Activated T-cell treated with anti-CD3 and anti-CD28 coated beads, Interleukin-2, amount 50 U/mL, for 4 hours (primary cell): ENCODE measurements around the gene VAMP2. TPM values are rescaled to one million over a fixed set of nuclear protein-coding genes. Genes with fewer than 3 reads are reported as not detected.

ENCODE experiments used
- ATAC-seq, 2 donors: fragments of 200-7000 bp; cut with Tn5 transposase; one replicate each; pipeline ENCODE4 v1.10.0; 2021
- DNase-seq: peaks from one replicate; pipeline ENCODE4 v3.0.0-alpha.2; 2020
- H3K27me3 Mint-ChIP-seq: one replicate; pipeline ENCODE4 v1.8.0; 2021; ENCODE audit warnings: low read depth, mixed read lengths
- H3K36me3 Mint-ChIP-seq: one replicate; pipeline ENCODE4 v1.8.0; 2022; ENCODE audit warnings: mixed read lengths; ENCODE audit not compliant: insufficient read depth
- H3K4me1 Mint-ChIP-seq: one replicate; pipeline ENCODE4 v1.8.0; 2021; ENCODE audit warnings: low read depth, mixed read lengths
- H3K4me3 Mint-ChIP-seq: one replicate; pipeline ENCODE4 v1.8.0; 2021; ENCODE audit warnings: mild to moderate bottlenecking, moderate library complexity, mixed read lengths
- H3K9me3 Mint-ChIP-seq: one replicate; pipeline ENCODE4 v1.8.0; 2021; ENCODE audit warnings: mixed read lengths
- total RNA-seq, 3 donors: library from RNA; stranded (reverse); gene quantifications; one replicate each; pipeline ENCODE4 v1.2.1, GENCODE V29; 2021

Gene VAMP2
- total RNA-seq, 3 donors from 2014 or later: 49.6 to 67.5 (median 59.7) TPM

GRCh38 chr17:8146381-8147140, 16.2 kb downstream of the VAMP2 start:
- Mint-ChIP-seq H3K36me3 (peaks cover 34% of the 10 kb centered on the region), H3K9me3 (no peaks in the 10 kb centered on the region), H3K4me3 (no peak overlapping the region), H3K27me3 (no peaks in the 10 kb centered on the region), H3K4me1 (peaks cover 16% of the 10 kb centered on the region)
- DNase-seq (no peak), ATAC-seq (no peak)

GRCh38 chr17:8145811-8146210, 16.9 kb downstream of the VAMP2 start:
- Mint-ChIP-seq H3K27me3 (no peaks in the 10 kb centered on the region), H3K4me3 (no peak overlapping the region), H3K36me3 (peaks cover 38% of the 10 kb centered on the region), H3K9me3 (no peaks in the 10 kb centered on the region), H3K4me1 (peaks cover 11% of the 10 kb centered on the region)
- DNase-seq (no peak), ATAC-seq (no peak)

GRCh38 chr17:8144401-8145231, 18.1 kb downstream of the VAMP2 start:
- Mint-ChIP-seq H3K36me3 (peaks cover 34% of the 10 kb centered on the region), H3K27me3 (no peaks in the 10 kb centered on the region), H3K4me1 (peaks cover 3% of the 10 kb centered on the region), H3K9me3 (no peaks in the 10 kb centered on the region), H3K4me3 (no peak overlapping the region)
- ATAC-seq: no peak
- DNase-seq: no peak

GRCh38 chr17:8143581-8144400, 19.0 kb downstream of the VAMP2 start:
- Mint-ChIP-seq H3K4me1 (no peaks in the 10 kb centered on the region), H3K9me3 (no peaks in the 10 kb centered on the region), H3K27me3 (no peaks in the 10 kb centered on the region), H3K36me3 (peaks cover 31% of the 10 kb centered on the region), H3K4me3 (no peak overlapping the region)
- ATAC-seq (no peak), DNase-seq (no peak)

GRCh38 chr17:8142887-8143580, 19.7 kb downstream of the VAMP2 start:
- no peak for DNase-seq
- H3K27me3 Mint-ChIP-seq: no peaks in the 10 kb centered on the region
- H3K4me3 Mint-ChIP-seq: no peak overlapping the region
- H3K36me3 Mint-ChIP-seq: peaks cover 29% of the 10 kb centered on the region
- no peaks in the 10 kb centered on the region for H3K9me3 Mint-ChIP-seq
- no peak for ATAC-seq
- H3K4me1 Mint-ChIP-seq: no peaks in the 10 kb centered on the region

GRCh38 chr17:8142158-8142886, 20.4 kb downstream of the VAMP2 start:
- H3K4me1 Mint-ChIP-seq: no peaks in the 10 kb centered on the region
- ATAC-seq (no peak), DNase-seq (no peak)
- H3K27me3 Mint-ChIP-seq: no peaks in the 10 kb centered on the region
- H3K9me3 Mint-ChIP-seq: no peaks in the 10 kb centered on the region
- H3K36me3 Mint-ChIP-seq: peaks cover 26% of the 10 kb centered on the region
- H3K4me3 Mint-ChIP-seq: no peak overlapping the region

GRCh38 chr17:8141741-8142140, 21.0 kb downstream of the VAMP2 start:
- peaks cover under 1% of the 10 kb centered on the region for H3K4me1 Mint-ChIP-seq
- no peak overlapping the region for H3K4me3 Mint-ChIP-seq
- peaks cover 22% of the 10 kb centered on the region for H3K36me3 Mint-ChIP-seq
- H3K27me3 Mint-ChIP-seq: no peaks in the 10 kb centered on the region
- no peak for DNase-seq
- H3K9me3 Mint-ChIP-seq: no peaks in the 10 kb centered on the region
- no peak for ATAC-seq

GRCh38 chr17:8141045-8141444, 21.7 kb downstream of the VAMP2 start:
- no peak for ATAC-seq
- no peak overlapping the region for H3K4me3 Mint-ChIP-seq
- H3K36me3 Mint-ChIP-seq: peaks cover 18% of the 10 kb centered on the region

GRCh38 chr17:8140065-8141029, 22.4 kb downstream of the VAMP2 start:
- H3K27me3 Mint-ChIP-seq: no peaks in the 10 kb centered on the region
- no peak overlapping the region for H3K4me3 Mint-ChIP-seq
- no peak for ATAC-seq
- H3K9me3 Mint-ChIP-seq: no peaks in the 10 kb centered on the region
- H3K36me3 Mint-ChIP-seq: peaks cover 16% of the 10 kb centered on the region
- H3K4me1 Mint-ChIP-seq: peaks cover 2% of the 10 kb centered on the region
- DNase-seq: no peak

More at GRCh38 chr17:8141045-8141444, 21.7 kb downstream of the VAMP2 start:
- no peak for DNase-seq
- peaks cover 2% of the 10 kb centered on the region for H3K4me1 Mint-ChIP-seq
- H3K27me3 Mint-ChIP-seq: no peaks in the 10 kb centered on the region
- no peaks in the 10 kb centered on the region for H3K9me3 Mint-ChIP-seq

- H3K36me3 Mint-ChIP-seq: peaks cover 10% of the 10 kb centered on the region
- ATAC-seq: peak; percentile 93 to 95
- H3K27me3 Mint-ChIP-seq: no peaks in the 10 kb centered on the region
- H3K4me3 Mint-ChIP-seq: no peak overlapping the region
- H3K4me1 Mint-ChIP-seq: peaks cover 2% of the 10 kb centered on the region
- DNase-seq: peak; percentile 94
- H3K9me3 Mint-ChIP-seq: no peaks in the 10 kb centered on the region
Observed at GRCh38 chr17:8138672-8139371, 23.9 kb downstream of the VAMP2 start.

- Mint-ChIP-seq H3K36me3 (peaks cover 8% of the 10 kb centered on the region), H3K27me3 (no peaks in the 10 kb centered on the region), H3K4me1 (peaks cover 2% of the 10 kb centered on the region), H3K4me3 (no peak overlapping the region), H3K9me3 (no peaks in the 10 kb centered on the region)
- no peak for DNase-seq
- ATAC-seq: no peak
Observed at GRCh38 chr17:8138374-8138671, 24.4 kb downstream of the VAMP2 start.

- Mint-ChIP-seq H3K27me3 (no peaks in the 10 kb centered on the region), H3K4me3 (no peak overlapping the region), H3K4me1 (peaks cover 2% of the 10 kb centered on the region), H3K9me3 (no peaks in the 10 kb centered on the region), H3K36me3 (peaks cover 8% of the 10 kb centered on the region)
- DNase-seq: no peak
- no peak for ATAC-seq
Observed at GRCh38 chr17:8137645-8138373, 24.9 kb downstream of the VAMP2 start.
